Endothelial cell of umbilical vein (primary cell): Measurements from ENCODE around the gene ADAMTSL2. TPM values are rescaled to one million over a fixed set of nuclear protein-coding genes. Genes with fewer than 3 reads are reported as not detected.

Experiments
- BruUV-seq: library from RNA; stranded (reverse); fragments of 400-500 nt; replicated peaks from 2 replicates; lab custom pipeline; 2021; lab: Mats Ljungman, UMichigan
- CTCF ChIA-PET: fragments of 300-600, 350-600 bp; sonication (Branson Sonifier 250); formaldehyde crosslinking; loops from one replicate; lab custom pipeline; 2021; ENCODE audit warnings: antibody characterized with exemption, inconsistent platforms; lab: Charles Lee
- POLR2A ChIA-PET: fragments of 300-600, 350-600 bp; sonication (Branson Sonifier 250); formaldehyde crosslinking; loops from one replicate; lab custom pipeline; 2021; ENCODE audit warnings: antibody characterized with exemption, inconsistent platforms; lab: Charles Lee
- DNase-seq: peaks from one replicate; pipeline ENCODE4 v3.0.0-alpha.2; 2011; ENCODE audit warnings: low read depth, low spot score
- FAIRE-seq: peaks from 2 replicates; lab custom pipeline; 2011; peaks lifted over from hg19 to GRCh38; lab: Jason Lieb, UNC
- H2AFZ ChIP-seq: 2 replicates; pipeline ENCODE4 v1.6.0; 2012; ENCODE audit warnings: low read depth, low read length, control low read depth, inconsistent platforms
- H3K27ac ChIP-seq: 2 replicates; pipeline ENCODE4 v1.5.1; 2011; ENCODE audit warnings: low read depth, mild to moderate bottlenecking, control low read depth, low read length, moderate library complexity; ENCODE audit not compliant: insufficient read depth
- H3K27me3 ChIP-seq, 2 experiments: 2 replicates each; pipeline versions ENCODE4 v1.6.0 to v1.6.1; 2011; ENCODE audit warnings: low read length in 2 of 2, mixed read lengths in 1 of 2; ENCODE audit not compliant: control insufficient read depth in 2 of 2, insufficient read depth in 2 of 2
- H3K36me3 ChIP-seq, 2 experiments: 2 replicates in 1 of 2; 3 replicates in 1 of 2; pipeline ENCODE4 v1.5.1; 2011; ENCODE audit warnings: low read length in 2 of 2, mild to moderate bottlenecking in 1 of 2, moderate library complexity in 1 of 2; ENCODE audit not compliant: control insufficient read depth in 2 of 2, insufficient read depth in 2 of 2; ENCODE audit errors: extremely low read depth in 1 of 2
- H3K4me1 ChIP-seq: 3 replicates; pipeline ENCODE4 v1.5.1; 2011; ENCODE audit warnings: mild to moderate bottlenecking, low read length; ENCODE audit not compliant: control insufficient read depth, insufficient read depth; ENCODE audit errors: extremely low read depth
- H3K4me2 ChIP-seq: 2 replicates; pipeline ENCODE4 v1.6.1; 2011; ENCODE audit warnings: low read length, control low read depth, mixed read lengths; ENCODE audit not compliant: insufficient read depth
- H3K4me3 ChIP-seq, 3 experiments: fragments of 200-600 bp in 1 of 3; sonication (generic), shearing (Covaris generic) in 1 of 3; replicated peaks in 1 of 3; 2 replicates each; pipeline ENCODE4 v1.5.1; 2011 to 2016; ENCODE audit warnings: control low read depth in 3 of 3, low read length in 3 of 3, mild to moderate bottlenecking in 2 of 3, inconsistent platforms in 1 of 3, low read depth in 1 of 3, moderate library complexity in 1 of 3; ENCODE audit not compliant: insufficient read depth in 1 of 3
- H3K79me2 ChIP-seq: 2 replicates; pipeline ENCODE4 v1.6.0; 2012; ENCODE audit warnings: low read length, inconsistent platforms; ENCODE audit not compliant: control insufficient read depth, insufficient read depth
- H3K9ac ChIP-seq: replicated peaks from 2 replicates; pipeline ENCODE3; 2011; ENCODE audit warnings: low read length, control low read depth; ENCODE audit not compliant: insufficient read depth; ENCODE audit errors: extremely low read depth
- H3K9me1 ChIP-seq: replicated peaks from 3 replicates; pipeline ENCODE4 v1.6.0; 2011; ENCODE audit warnings: mild to moderate bottlenecking, low read length; ENCODE audit not compliant: control insufficient read depth, insufficient read depth; ENCODE audit errors: extremely low read depth
- H3K9me3 ChIP-seq: replicated peaks from 2 replicates; pipeline ENCODE4 v1.5.1; 2012; ENCODE audit warnings: low read length, inconsistent platforms; ENCODE audit not compliant: control insufficient read depth, insufficient read depth
- H4K20me1 ChIP-seq: replicated peaks from 2 replicates; pipeline ENCODE3; 2011; ENCODE audit warnings: mild to moderate bottlenecking, low read length; ENCODE audit not compliant: control insufficient read depth, insufficient read depth; ENCODE audit errors: extremely low read depth
- CTCF ChIP-seq, 2 donors: IDR thresholded peaks; 1 replicate in 1 of 2; 2 replicates in 1 of 2; pipeline ENCODE4 v1.5.1; 2011; ENCODE audit warnings: low read length in 2 of 2, mild to moderate bottlenecking in 2 of 2, moderate library complexity in 2 of 2, control low read depth in 1 of 2, inconsistent platforms in 1 of 2, low read depth in 1 of 2; ENCODE audit not compliant: insufficient read depth in 1 of 2; ENCODE audit errors: extremely low read depth in 1 of 2
- EZH2 ChIP-seq: IDR thresholded peaks from 2 replicates; pipeline ENCODE4 v1.6.1; 2012; ENCODE audit warnings: borderline replicate concordance, low read depth, mild to moderate bottlenecking, moderate library complexity, low read length, inconsistent platforms; ENCODE audit not compliant: severe bottlenecking
- FOS ChIP-seq: IDR thresholded peaks from 2 replicates; pipeline ENCODE4 v1.6.1; 2011; ENCODE audit warnings: mild to moderate bottlenecking, low read length, moderate library complexity, borderline replicate concordance; ENCODE audit not compliant: insufficient read depth
- GATA2 ChIP-seq: IDR thresholded peaks from 2 replicates; pipeline ENCODE4 v1.7.0; 2011; ENCODE audit warnings: low read depth, mild to moderate bottlenecking, moderate library complexity, mixed read lengths, low read length; ENCODE audit not compliant: insufficient read length, insufficient read depth
- JUN ChIP-seq: IDR thresholded peaks from 2 replicates; pipeline ENCODE4 v1.6.1; 2011; ENCODE audit warnings: borderline replicate concordance, low read depth; ENCODE audit not compliant: insufficient read length, insufficient read depth
- MAX ChIP-seq: IDR thresholded peaks from 2 replicates; pipeline ENCODE4 v1.6.1; 2011; ENCODE audit not compliant: insufficient read depth, insufficient read length
- MYC ChIP-seq: IDR thresholded peaks from one replicate; pipeline ENCODE4 v1.6.1; 2011; ENCODE audit warnings: mild to moderate bottlenecking, low read depth, low read length
- POLR2A ChIP-seq: IDR thresholded peaks from 2 replicates; pipeline ENCODE4 v1.6.1; 2012; ENCODE audit warnings: low read depth, mild to moderate bottlenecking, control low read depth, low read length
- POLR2AphosphoS5 ChIP-seq: IDR thresholded peaks from 2 replicates; pipeline ENCODE4 v1.6.1; 2012; ENCODE audit warnings: low read depth, mild to moderate bottlenecking, control low read depth, low read length, moderate library complexity; ENCODE audit not compliant: insufficient read depth
- dilution Hi-C: fragments of 300-500 bp; cut with MboI; formaldehyde crosslinking; loops from one replicate; pipeline ENCODE4 v1.15.0; 2019; ENCODE audit warnings: low sequenced_read_pairs; ENCODE audit not compliant: extremely low pct_ligation_motif_present
- intact Hi-C: fragments of 100-400 bp; cut with micrococcal nuclease; formaldehyde crosslinking; loops from one replicate; pipeline ENCODE4 v1.10.0; 2022
- polyA plus RNA-seq, 4 experiments: library from polyadenylated mRNA; depleted of rRNA in 3 of 4; stranded (reverse) in 3 of 4; unstranded in 1 of 4; fragments of >200 nt; gene quantifications; 2 replicates each; pipeline versions ENCODE4 v1.2.1 to v1.2.3, GENCODE V29; 2011 to 2012; ENCODE audit warnings: missing spikeins in 1 of 4
- total RNA-seq: library from RNA; stranded (reverse); gene quantifications from 2 replicates; pipeline ENCODE4 v1.2.3, GENCODE V29; 2021

ADAMTSL2 gene
- total and polyA plus RNA-seq, 2 donors (not counting 3 experiments of a cell fraction or from before 2014, with no cell fraction given): not detected

GRCh38 chr9:133601746-133602145 is 67.2 kb downstream of the ADAMTSL2 start:
- Histone ChIP-seq H3K79me2 (no peaks in the 10 kb centered on the region), H3K4me1 (no peaks in the 10 kb centered on the region), H3K9me3 (peaks cover 1% of the 10 kb centered on the region), H3K36me3 (no peaks in the 10 kb centered on the region), H2AFZ (no peak overlapping the region), H3K4me2 (no peak overlapping the region), H3K27ac (no peak overlapping the region), H3K4me3 (no peak overlapping the region), H3K27me3 (no peaks in the 10 kb centered on the region), H3K9me1 (no peaks in the 10 kb centered on the region), H4K20me1 (no peaks in the 10 kb centered on the region), H3K9ac (no peak overlapping the region)
- POLR2A ChIA-PET: no interaction called here
- dilution Hi-C loops: no loop called here
- no peak for TF ChIP-seq GATA2
- TF ChIP-seq MAX: no peak
- TF ChIP-seq EZH2: no peak
- no peak for TF ChIP-seq MYC
- TF ChIP-seq POLR2A: no peak
- TF ChIP-seq CTCF (IDR thresholded peaks at IDR 0.05; ENCODE audit: extremely low read depth in 1 of 2, insufficient read depth in 1 of 2, low read depth in 1 of 2, low read length in 2 of 2): no peak
- no peak for FAIRE-seq
- CTCF ChIA-PET: no interaction called here
- no TSS peak for BruUV-seq
- intact Hi-C loops: no loop called here
- DNase-seq: no peak

- dilution Hi-C loops (no loop called here), intact Hi-C loops (no loop called here)
- FAIRE-seq: no peak
- CTCF ChIA-PET: no interaction called here
- TF ChIP-seq JUN (no peak), POLR2A (no peak), GATA2 (no peak), POLR2AphosphoS5 (no peak), EZH2 (no peak), MAX (no peak), MYC (no peak), FOS (no peak), CTCF (IDR thresholded peaks at IDR 0.05; ENCODE audit: extremely low read depth in 1 of 2, insufficient read depth in 1 of 2, low read depth in 1 of 2, low read length in 2 of 2) (no peak)
- H3K79me2 ChIP-seq: no peaks in the 10 kb centered on the region
- no peak overlapping the region for H2AFZ ChIP-seq
- peaks cover 1% of the 10 kb centered on the region for H3K9me3 ChIP-seq
- H4K20me1 ChIP-seq: no peaks in the 10 kb centered on the region
- BruUV-seq: no TSS peak
- no peaks in the 10 kb centered on the region for H3K9me1 ChIP-seq
- no peak for DNase-seq
- POLR2A ChIA-PET: no interaction called here
- H3K4me1 ChIP-seq: no peaks in the 10 kb centered on the region
- no peaks in the 10 kb centered on the region for H3K36me3 ChIP-seq
- no peaks in the 10 kb centered on the region for H3K27me3 ChIP-seq
- H3K9ac ChIP-seq: no peak overlapping the region
- H3K4me3 ChIP-seq: no peak overlapping the region
- H3K27ac ChIP-seq: no peak overlapping the region
- no peak overlapping the region for H3K4me2 ChIP-seq
These were observed 67.8 kb downstream of the ADAMTSL2 start for GRCh38 chr9:133602277-133602676.
